ENCODE data around the gene TM9SF2.

DNA sequence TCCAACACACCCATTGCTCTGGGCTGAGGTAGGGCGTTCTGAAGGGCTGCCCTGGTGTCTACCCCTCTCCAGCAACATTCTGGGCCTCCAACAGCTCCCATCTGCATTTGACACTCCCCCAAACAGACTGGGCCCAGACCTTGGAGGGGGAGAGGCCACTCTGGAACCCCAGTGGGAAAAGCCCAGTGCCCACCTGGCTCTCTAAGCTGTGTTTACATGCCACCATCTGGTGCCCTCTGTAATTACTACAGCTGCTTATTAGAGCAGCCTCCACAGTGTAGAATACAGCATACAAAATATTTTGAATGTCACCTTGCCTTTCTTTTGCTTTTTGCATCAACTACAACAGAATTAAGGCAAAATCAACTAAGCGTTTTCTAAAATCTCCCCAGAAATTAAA, 35.8 kb upstream of the TM9SF2 start:
- TF ChIP-seq EP300 (IDR thresholded peaks at IDR 0.05), result no peak
- TF ChIP-seq CTCF (IDR thresholded peaks at IDR 0.05), result no peak
- TF ChIP-seq POLR2A (IDR thresholded peaks at IDR 0.05), result no peak
